GM19193 (cell line): ENCODE data around the gene JAKMIP1.

Source experiments
- POLR2A ChIP-seq: IDR thresholded peaks from 4 replicates; pipeline ENCODE4 v1.6.1; 2011; ENCODE audit not compliant: insufficient read depth, insufficient read length; ENCODE audit errors: extremely low read depth

The JAKMIP1 gene

DNA sequence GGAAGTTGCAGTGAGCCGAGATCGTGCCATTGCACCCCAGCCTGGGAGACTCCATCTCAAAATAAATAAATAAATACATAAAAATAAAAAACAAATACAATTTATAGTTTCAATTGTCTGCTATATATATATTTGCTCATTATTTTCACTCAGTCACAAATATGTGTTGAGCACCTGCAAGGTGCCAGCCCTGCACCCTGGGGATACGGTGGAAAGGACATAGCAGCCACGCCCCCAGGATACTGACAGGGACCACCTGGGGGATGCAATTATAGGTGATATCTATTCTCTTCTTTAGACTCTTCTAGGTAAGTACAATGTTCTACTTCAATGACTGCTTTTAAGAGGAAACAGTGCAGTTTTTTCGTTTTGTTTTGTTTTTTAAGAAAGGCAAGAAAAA is 85.0 kb downstream of the JAKMIP1 start:
- no peak for TF ChIP-seq POLR2A

- TF ChIP-seq POLR2A: no peak
Observed at GRCh38 chr4:6114601-6115000, 85.7 kb downstream of the JAKMIP1 start.

DNA sequence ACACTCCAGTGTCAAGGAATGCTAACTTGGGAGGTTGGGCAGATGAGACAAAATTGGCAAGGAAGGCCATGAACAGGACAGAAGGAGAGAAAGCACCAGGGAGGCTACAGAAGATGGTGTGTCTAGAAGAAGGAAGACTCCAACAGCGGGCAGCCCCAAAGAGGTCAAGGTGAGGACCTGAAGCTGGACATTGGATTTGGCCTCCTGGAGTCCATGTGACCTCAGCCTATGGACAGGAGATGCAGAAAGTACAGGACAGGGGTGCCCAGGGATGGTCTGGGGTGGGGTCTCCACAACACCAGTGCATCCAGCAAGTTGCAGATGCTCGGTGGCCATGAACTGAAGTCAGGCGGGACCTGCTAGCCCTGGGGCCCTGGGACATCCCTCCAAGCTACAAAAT is 86.2 kb downstream of the JAKMIP1 start:
- TF ChIP-seq POLR2A: no peak

GRCh38 chr4:6113641-6114040 is 86.7 kb downstream of the JAKMIP1 start:
- no peak for TF ChIP-seq POLR2A

DNA sequence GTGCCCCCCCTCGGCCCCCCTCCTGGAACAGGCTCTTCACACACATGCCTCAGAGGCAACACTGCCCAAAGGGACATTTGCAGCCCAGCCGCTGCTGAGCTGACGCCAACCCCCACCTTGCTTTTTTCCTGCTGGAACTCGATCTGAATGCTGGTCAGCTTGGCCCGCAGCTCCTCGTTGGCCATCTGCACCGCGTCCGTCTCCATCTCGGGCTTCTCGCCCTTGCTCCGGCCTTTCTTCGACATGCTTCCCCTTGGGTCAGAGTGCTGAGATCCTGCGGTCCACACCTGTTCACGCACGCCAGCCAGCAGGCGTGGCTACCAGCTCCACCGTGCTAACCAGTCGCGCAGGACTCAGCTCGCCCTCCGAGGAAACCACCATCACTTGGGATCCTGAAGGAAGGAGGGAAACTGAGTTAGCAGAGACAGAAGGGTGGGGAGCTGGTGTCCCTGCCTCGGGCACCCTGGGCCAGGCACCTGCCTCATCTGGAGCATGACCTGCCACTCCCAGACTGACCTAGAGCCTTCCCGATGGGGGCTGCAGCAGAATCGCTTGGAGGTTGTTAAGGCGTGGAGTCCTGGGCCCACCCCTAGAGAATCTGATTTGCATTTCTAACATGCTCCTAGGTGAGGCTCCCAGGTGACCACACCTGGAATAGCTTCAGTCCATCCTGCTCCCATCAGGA is 87.6 kb downstream of the JAKMIP1 start:
- no peak for TF ChIP-seq POLR2A

DNA sequence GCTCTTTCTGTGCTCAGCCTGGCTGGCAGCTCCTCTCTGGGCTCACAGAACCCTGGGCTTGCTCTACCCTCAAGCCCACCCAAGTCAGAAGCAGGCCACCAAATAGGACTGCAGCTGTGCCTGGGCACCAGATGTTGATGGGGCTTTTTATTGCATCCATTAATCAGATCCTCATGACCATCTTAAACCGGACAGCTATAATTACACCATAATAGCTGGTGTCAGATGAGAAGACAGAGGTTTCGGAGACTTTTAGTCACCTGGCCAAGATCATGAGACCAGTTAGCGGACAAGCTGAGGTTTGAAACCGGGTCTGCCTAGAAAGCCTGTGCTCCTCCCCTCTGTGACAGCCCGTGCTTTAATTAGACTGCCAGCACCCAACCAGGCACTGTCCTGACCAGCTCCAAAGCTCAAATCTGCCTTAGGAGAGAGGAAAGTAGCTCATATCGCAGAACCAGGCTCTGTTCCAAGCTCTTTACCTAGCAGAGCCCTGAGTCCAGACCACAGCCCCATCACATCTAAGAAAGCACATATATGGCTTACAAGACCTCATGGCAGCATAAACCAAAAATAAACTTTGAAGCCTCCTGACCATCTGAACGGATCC is 88.9 kb downstream of the JAKMIP1 start:
- no peak for TF ChIP-seq POLR2A

DNA sequence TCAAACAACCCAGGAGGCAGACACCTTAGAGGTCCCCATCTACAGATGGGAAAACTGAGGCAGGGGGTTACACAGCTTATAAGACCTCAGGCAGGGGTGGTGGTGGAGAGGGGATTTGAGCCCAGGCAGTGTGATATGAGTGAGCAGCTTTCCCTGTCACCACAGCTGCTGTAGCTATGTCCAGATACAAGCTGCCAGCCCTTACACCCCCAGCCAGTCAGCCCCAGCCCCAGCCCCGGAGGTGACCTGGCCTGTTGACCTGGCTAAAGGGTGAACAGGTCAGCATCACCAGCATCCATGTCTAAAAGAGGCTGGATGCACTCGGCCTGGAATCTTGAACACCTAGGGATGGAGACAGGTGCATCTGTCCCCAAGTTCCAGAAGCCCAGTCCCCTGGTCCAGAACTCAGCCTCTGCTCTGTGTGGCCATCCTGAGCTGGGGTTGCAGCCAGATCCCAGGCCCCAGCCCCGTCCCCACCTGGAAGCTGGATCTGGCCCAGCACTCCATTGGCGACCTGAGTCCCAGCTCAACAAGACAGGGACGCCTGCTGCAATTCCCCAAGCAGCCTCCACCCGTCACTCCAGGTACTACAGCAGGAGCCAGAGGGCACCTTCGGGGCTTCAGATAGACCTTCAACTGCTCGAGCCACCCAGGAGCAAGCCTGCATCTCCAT is 89.5 kb downstream of the JAKMIP1 start:
- TF ChIP-seq POLR2A: no peak

- no peak for TF ChIP-seq POLR2A
Observed at GRCh38 chr4:6109842-6110560, 90.3 kb downstream of the JAKMIP1 start.

GRCh38 chr4:6107886-6108285 is 92.5 kb downstream of the JAKMIP1 start:
- no peak for TF ChIP-seq POLR2A

- no peak for TF ChIP-seq POLR2A
Observed at GRCh38 chr4:6107114-6107791, 93.1 kb downstream of the JAKMIP1 start.

DNA sequence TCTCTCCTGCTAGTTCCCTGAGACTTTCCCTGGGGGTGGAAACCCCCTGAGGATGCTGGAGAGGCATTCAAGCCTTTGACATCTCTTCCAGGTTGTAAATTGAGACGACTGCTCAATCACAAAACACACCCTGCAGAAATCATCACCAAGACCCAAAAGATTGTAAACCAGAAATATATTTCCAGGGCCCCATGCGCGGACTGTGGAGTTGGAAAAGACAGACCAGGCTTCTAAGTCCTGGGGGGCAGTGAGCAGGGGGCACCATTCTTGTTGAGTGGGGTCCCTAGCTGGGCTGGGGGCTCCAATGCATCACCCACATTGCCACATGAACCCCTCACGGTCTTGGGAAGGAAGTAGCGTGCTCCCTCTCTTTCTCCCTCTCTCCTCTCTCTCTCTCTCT is 94.2 kb downstream of the JAKMIP1 start:
- TF ChIP-seq POLR2A: no peak

DNA sequence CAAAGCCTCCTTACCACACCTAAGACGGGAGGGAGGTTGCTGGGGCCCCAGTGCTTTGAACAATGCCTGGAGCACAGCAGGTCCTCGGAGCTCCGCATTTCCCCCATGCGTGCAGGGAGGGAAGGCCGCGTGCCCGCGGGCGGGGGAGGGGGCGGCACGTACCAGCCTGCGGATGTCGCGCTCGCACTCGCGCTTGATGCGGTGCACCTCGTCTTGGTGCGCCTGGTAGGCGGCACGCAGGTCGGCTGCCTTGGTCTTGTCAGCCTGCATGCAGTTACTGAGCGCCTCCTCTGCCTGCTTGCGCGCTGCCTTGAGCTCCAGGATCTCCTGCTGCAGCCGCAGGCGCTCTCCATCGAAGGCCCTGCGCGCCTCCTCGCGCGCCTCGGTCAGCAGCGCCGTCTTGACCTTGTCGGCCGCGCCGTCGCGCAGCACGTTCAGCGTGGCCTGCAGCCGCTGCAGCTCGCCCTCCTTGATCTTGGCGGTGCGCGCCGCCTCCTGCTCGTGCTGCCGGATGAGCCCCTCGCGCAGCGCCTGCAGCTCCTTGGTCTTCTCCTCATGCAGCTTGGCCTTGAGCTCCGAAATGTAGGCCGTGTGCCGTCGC is 94.9 kb downstream of the JAKMIP1 start:
- no peak for TF ChIP-seq POLR2A

DNA sequence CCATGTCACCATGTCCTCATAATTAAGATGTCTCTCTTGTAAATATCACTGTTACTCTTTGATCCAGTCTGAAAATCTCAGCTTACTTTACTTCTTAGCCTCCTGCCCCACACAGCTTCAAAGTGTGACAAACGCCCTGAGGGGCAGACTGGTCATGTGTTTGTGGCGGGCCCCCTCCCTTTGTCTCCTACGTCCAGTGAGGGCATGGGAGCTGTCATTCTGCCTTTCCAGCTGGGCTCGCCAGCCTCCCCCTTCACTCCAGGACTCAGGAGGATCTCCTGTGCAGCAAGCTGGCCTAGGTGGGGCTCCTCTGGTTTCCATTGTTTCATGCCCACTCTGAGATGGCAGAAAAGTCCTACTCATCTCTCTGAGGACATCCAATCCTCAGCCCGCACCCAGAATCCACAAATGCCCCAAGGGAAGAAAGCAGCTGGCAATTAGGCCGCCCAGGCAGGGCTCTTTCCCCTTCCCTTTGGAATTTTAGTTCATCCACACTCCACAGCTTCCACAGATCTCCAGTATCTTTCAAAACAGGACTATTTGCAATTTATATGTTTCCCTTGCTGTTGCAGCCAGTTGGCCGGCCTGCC is 95.7 kb downstream of the JAKMIP1 start:
- TF ChIP-seq POLR2A: no peak

DNA sequence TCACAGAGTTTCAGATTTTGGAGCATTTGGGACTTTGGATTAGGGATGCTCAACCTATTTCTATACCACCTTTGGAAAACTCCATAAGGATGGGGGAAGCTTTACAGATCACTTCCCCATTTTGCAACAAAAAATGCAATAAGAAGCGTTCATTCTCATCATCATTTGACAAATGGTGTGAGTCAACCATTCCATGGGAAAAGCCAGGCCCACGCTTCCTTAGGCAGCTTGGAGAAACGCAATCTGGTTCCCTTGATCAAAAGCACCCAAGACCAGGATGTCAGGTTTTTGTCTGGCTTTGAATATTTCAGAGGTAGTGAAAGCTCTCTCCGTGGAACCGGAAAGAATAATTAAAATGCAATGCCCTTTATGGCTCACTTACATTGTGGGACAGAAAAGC is 102.8 kb downstream of the JAKMIP1 start:
- TF ChIP-seq POLR2A: no peak

GRCh38 chr4:6095897-6096296 is 104.5 kb downstream of the JAKMIP1 start:
- no peak for TF ChIP-seq POLR2A
